ENCODE measurements around the gene SAT1. TPM values are rescaled to one million over a fixed set of nuclear protein-coding genes. Genes with fewer than 3 reads are reported as not detected.
"Not testable (repeated sequence)": the region's sequence is repeated elsewhere in the genome, so short reads cannot be mapped to it uniquely, and the experiment has no call there.

The SAT1 gene
- total and polyA plus RNA-seq, 2 donors (not counting 1 experiment from before 2014, with no cell fraction given), result 118 to 148 TPM

DNA sequence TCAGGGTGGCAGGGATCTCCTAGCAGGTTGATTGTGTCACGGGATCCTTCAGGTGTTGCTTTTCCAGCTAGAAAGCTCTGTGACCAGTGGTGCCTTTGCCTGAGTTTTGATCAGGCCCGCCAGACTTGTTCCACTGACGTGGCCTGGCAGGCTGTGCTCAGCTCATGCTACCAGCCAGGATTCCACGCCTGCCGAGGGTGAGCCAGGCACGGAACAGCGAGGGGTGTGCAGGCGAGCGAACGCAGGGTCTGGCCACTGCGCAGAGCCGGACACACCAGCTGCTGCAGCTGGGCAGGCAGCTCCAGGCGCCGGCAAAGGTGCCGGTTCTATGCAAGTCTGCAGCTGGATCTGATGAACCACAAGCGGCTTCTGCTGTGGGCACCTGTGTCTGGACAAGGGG, 17.1 kb upstream of the SAT1 start:
- Histone ChIP-seq H3K27ac (ENCODE audit: insufficient read depth, low read length) (no peak overlapping the region), H3K4me2 (ENCODE audit: extremely low read depth, insufficient read depth, low read length) (no peak overlapping the region), H3K9ac (ENCODE audit: insufficient read depth, low read length) (no peak overlapping the region), H3K36me3 (ENCODE audit: control insufficient read depth, insufficient read depth, low read length) (no peaks in the 10 kb centered on the region), H3K27me3 (ENCODE audit: control insufficient read depth, insufficient read depth, low read length) (no peaks in the 10 kb centered on the region), H2AFZ (ENCODE audit: low read length) (no peak overlapping the region), H4K20me1 (ENCODE audit: control insufficient read depth, extremely low read depth, insufficient read depth, low read length) (no peaks in the 10 kb centered on the region), H3K79me2 (ENCODE audit: control insufficient read depth, insufficient read depth, low read length) (no peaks in the 10 kb centered on the region), H3K4me3 (replicated peaks in 1 of 4; ENCODE audit: control extremely low read depth in 1 of 4, insufficient read depth in 1 of 4, low read depth in 3 of 4, low read length in 4 of 4) (no peak overlapping the region), H3K4me1 (ENCODE audit: control insufficient read depth, extremely low read depth, insufficient read depth, low read length) (no peaks in the 10 kb centered on the region), H3K9me3 (ENCODE audit: control insufficient read depth, insufficient read depth, low read depth, low read length) (no peaks in the 10 kb centered on the region)
- TF ChIP-seq EZH2 (IDR thresholded peaks at IDR 0.05; ENCODE audit: low read length, missing control alignments), result no peak
- TF ChIP-seq, protein P1, sequence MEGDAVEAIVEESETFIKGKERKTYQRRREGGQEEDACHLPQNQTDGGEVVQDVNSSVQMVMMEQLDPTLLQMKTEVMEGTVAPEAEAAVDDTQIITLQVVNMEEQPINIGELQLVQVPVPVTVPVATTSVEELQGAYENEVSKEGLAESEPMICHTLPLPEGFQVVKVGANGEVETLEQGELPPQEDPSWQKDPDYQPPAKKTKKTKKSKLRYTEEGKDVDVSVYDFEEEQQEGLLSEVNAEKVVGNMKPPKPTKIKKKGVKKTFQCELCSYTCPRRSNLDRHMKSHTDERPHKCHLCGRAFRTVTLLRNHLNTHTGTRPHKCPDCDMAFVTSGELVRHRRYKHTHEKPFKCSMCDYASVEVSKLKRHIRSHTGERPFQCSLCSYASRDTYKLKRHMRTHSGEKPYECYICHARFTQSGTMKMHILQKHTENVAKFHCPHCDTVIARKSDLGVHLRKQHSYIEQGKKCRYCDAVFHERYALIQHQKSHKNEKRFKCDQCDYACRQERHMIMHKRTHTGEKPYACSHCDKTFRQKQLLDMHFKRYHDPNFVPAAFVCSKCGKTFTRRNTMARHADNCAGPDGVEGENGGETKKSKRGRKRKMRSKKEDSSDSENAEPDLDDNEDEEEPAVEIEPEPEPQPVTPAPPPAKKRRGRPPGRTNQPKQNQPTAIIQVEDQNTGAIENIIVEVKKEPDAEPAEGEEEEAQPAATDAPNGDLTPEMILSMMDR (conservative IDR thresholded peaks at IDR 0.05 in 1 of 2, IDR thresholded peaks at IDR 0.05 in 1 of 2; ENCODE audit: low read depth in 1 of 2, low read length in 2 of 2), result no peak
- DNase-seq (ENCODE audit: low read depth in 2 of 2), result no peak

DNA sequence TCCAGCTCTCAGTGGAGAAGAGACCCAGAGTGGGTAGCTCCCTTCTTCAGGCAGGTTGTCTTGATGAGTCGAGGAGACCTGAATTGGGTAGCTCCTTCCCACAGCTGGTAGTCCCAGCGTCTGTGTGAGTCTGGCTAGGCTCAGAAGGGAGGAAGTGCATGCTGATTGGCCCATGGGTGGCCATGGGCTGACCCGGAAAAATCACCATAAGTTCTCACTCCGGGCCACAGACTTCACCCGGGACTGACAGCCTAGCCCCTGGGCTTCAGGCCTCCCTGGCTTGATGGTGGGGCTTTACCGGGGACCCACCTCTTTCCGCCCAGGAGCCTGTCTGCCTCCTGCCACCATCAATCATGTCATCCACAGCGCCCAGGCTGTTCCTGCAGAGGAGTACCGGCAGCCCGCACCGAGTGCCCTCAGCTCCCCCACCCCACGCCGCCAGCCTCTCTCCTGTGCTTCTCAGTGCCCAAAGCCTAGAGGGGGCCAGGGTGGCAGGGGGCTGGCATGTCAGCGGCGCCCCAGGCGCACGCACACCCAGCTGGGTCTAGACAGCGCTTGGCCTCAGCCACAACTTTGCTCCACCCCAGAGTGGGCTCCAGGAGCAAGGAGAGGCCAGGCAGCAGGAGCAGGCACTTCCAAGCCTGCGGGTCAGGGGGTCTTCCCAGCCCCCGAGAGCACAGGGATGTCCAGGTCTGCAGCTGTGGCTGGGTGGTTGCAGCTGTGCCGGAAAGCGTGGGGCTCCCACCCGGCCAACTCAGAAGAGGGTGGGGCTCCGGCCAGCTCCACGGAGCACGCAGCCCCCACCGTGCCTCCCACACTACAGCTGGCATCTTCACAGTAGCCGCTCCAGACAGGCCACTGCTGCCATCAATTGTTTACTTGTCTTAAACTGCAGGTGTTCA, 16.1 kb upstream of the SAT1 start:
- no peak for DNase-seq (ENCODE audit: low read depth in 2 of 2)
- Histone ChIP-seq H3K27ac (ENCODE audit: insufficient read depth, low read length) (no peak overlapping the region), H3K27me3 (ENCODE audit: control insufficient read depth, insufficient read depth, low read length) (no peaks in the 10 kb centered on the region), H3K36me3 (ENCODE audit: control insufficient read depth, insufficient read depth, low read length) (no peaks in the 10 kb centered on the region), H3K9me3 (ENCODE audit: control insufficient read depth, insufficient read depth, low read depth, low read length) (no peaks in the 10 kb centered on the region), H2AFZ (ENCODE audit: low read length) (no peak overlapping the region), H3K4me3 (replicated peaks in 1 of 4; ENCODE audit: control extremely low read depth in 1 of 4, insufficient read depth in 1 of 4, low read depth in 3 of 4, low read length in 4 of 4) (no peak overlapping the region), H3K4me2 (ENCODE audit: extremely low read depth, insufficient read depth, low read length) (no peak overlapping the region), H4K20me1 (ENCODE audit: control insufficient read depth, extremely low read depth, insufficient read depth, low read length) (no peaks in the 10 kb centered on the region), H3K4me1 (ENCODE audit: control insufficient read depth, extremely low read depth, insufficient read depth, low read length) (no peaks in the 10 kb centered on the region), H3K9ac (ENCODE audit: insufficient read depth, low read length) (no peak overlapping the region), H3K79me2 (ENCODE audit: control insufficient read depth, insufficient read depth, low read length) (no peaks in the 10 kb centered on the region)
- TF ChIP-seq EZH2 (IDR thresholded peaks at IDR 0.05; ENCODE audit: low read length, missing control alignments), result no peak
- TF ChIP-seq, protein P1 (conservative IDR thresholded peaks at IDR 0.05 in 1 of 2, IDR thresholded peaks at IDR 0.05 in 1 of 2; ENCODE audit: low read depth in 1 of 2, low read length in 2 of 2), result no peak

DNA sequence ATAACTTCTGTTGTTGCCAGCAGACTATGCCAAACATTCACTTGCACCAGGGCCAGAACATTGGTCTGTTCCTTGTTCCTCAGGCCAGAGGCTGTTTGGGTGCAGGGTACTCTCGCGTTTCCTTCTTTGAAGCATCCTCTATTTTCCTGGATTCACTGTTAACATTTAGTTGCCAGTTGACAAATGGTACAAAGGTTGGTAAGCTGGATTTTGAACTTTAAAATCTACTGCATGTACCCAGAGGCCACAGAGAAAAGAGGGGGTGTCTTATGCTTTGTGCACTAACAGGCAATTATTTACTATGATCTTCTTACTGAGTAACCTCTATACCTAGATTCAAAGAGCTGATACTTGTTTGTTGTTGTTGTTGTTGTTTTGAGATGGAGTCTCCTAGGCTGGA, 12.8 kb upstream of the SAT1 start:
- H3K27ac ChIP-seq (ENCODE audit: insufficient read depth, low read length), result no peak overlapping the region
- no peaks in the 10 kb centered on the region for H3K4me1 ChIP-seq (ENCODE audit: control insufficient read depth, extremely low read depth, insufficient read depth, low read length)
- no peaks in the 10 kb centered on the region for H3K9me3 ChIP-seq (ENCODE audit: control insufficient read depth, insufficient read depth, low read depth, low read length)
- H3K27me3 ChIP-seq (ENCODE audit: control insufficient read depth, insufficient read depth, low read length), result no peaks in the 10 kb centered on the region
- no peak overlapping the region for H3K4me2 ChIP-seq (ENCODE audit: extremely low read depth, insufficient read depth, low read length)
- no peaks in the 10 kb centered on the region for H3K79me2 ChIP-seq (ENCODE audit: control insufficient read depth, insufficient read depth, low read length)
- H3K9ac ChIP-seq (ENCODE audit: insufficient read depth, low read length), result no peak overlapping the region
- H2AFZ ChIP-seq (ENCODE audit: low read length), result no peak overlapping the region
- no peak for TF ChIP-seq EZH2 (IDR thresholded peaks at IDR 0.05; ENCODE audit: low read length, missing control alignments)
- TF ChIP-seq, protein P1 (conservative IDR thresholded peaks at IDR 0.05 in 1 of 2, IDR thresholded peaks at IDR 0.05 in 1 of 2; ENCODE audit: low read depth in 1 of 2, low read length in 2 of 2), result no peak
- H4K20me1 ChIP-seq (ENCODE audit: control insufficient read depth, extremely low read depth, insufficient read depth, low read length), result no peaks in the 10 kb centered on the region
- H3K36me3 ChIP-seq (ENCODE audit: control insufficient read depth, insufficient read depth, low read length), result no peaks in the 10 kb centered on the region
- no peak overlapping the region for H3K4me3 ChIP-seq (replicated peaks in 1 of 4; ENCODE audit: control extremely low read depth in 1 of 4, insufficient read depth in 1 of 4, low read depth in 3 of 4, low read length in 4 of 4)
- DNase-seq (ENCODE audit: low read depth in 2 of 2), result no peak

DNA sequence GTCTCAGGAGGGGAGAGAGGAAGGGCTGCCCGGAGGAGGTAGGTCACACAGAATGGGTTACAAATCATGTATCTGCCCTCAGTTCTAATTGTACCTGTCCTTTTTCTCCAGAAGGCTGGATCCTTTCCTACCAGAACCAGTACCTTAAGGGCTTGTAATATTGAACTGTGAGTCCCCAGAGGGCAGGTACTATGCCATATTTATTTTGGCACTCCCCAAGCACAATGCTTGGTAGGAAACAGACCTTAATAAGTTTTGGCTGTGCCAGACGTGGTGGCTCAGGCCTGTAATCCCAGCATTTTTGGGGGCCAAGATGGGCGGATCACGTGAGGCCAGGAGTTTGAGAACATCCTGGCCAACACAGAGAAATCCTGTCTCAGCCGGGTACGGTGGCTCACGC, 11.9 kb upstream of the SAT1 start:
- H3K9me3 ChIP-seq (ENCODE audit: control insufficient read depth, insufficient read depth, low read depth, low read length); H3K27ac ChIP-seq (ENCODE audit: insufficient read depth, low read length); H3K4me2 ChIP-seq (ENCODE audit: extremely low read depth, insufficient read depth, low read length); H3K4me1 ChIP-seq (ENCODE audit: control insufficient read depth, extremely low read depth, insufficient read depth, low read length); H4K20me1 ChIP-seq (ENCODE audit: control insufficient read depth, extremely low read depth, insufficient read depth, low read length); H2AFZ ChIP-seq (ENCODE audit: low read length); H3K9ac ChIP-seq (ENCODE audit: insufficient read depth, low read length); H3K36me3 ChIP-seq (ENCODE audit: control insufficient read depth, insufficient read depth, low read length); H3K4me3 ChIP-seq (replicated peaks in 1 of 4; ENCODE audit: control extremely low read depth in 1 of 4, insufficient read depth in 1 of 4, low read depth in 3 of 4, low read length in 4 of 4); H3K27me3 ChIP-seq (ENCODE audit: control insufficient read depth, insufficient read depth, low read length); DNase-seq (ENCODE audit: low read depth in 2 of 2); H3K79me2 ChIP-seq (ENCODE audit: control insufficient read depth, insufficient read depth, low read length): not testable (repeated sequence)

All from fibroblast of lung (primary cell).